Astrocyte (in vitro differentiated cells and primary cell): ENCODE data around the gene WBP1. TPM values are rescaled to one million over a fixed set of nuclear protein-coding genes. Genes with fewer than 3 reads are reported as not detected.

ENCODE experiments used
- DNase-seq: peaks from one replicate; pipeline ENCODE4 v3.0.0-alpha.2; 2010; ENCODE audit warnings: low read depth
- FAIRE-seq: peaks from 2 replicates; lab custom pipeline; 2011; peaks lifted over from hg19 to GRCh38; lab: Jason Lieb, UNC
- H2AFZ ChIP-seq: 2 replicates; pipeline ENCODE4 v1.6.0; 2012; ENCODE audit warnings: low read depth, low read length, inconsistent platforms
- H3K27ac ChIP-seq: 2 replicates; pipeline ENCODE4 v1.5.1; 2011; ENCODE audit warnings: low read depth, low read length, inconsistent platforms
- H3K27me3 ChIP-seq: 2 replicates; pipeline ENCODE4 v1.6.0; 2011; ENCODE audit warnings: low read length, inconsistent platforms; ENCODE audit not compliant: insufficient read depth
- H3K36me3 ChIP-seq: 2 replicates; pipeline ENCODE4 v1.5.1; 2011; ENCODE audit warnings: low read length, inconsistent platforms; ENCODE audit not compliant: insufficient read depth
- H3K4me1 ChIP-seq: 2 replicates; pipeline ENCODE4 v1.5.1; 2011; ENCODE audit warnings: low read length, inconsistent platforms; ENCODE audit not compliant: insufficient read depth
- H3K4me2 ChIP-seq: 2 replicates; pipeline ENCODE4 v1.6.0; 2012; ENCODE audit warnings: low read length, inconsistent platforms
- H3K4me3 ChIP-seq: 2 replicates; pipeline ENCODE4 v1.5.1; 2011; ENCODE audit warnings: low read depth, mild to moderate bottlenecking, low read length, inconsistent platforms; ENCODE audit not compliant: insufficient read depth
- H3K79me2 ChIP-seq: 2 replicates; pipeline ENCODE4 v1.6.0; 2012; ENCODE audit warnings: mild to moderate bottlenecking, low read length, inconsistent platforms; ENCODE audit not compliant: insufficient read depth
- H3K9ac ChIP-seq: 2 replicates; pipeline ENCODE4 v1.6.0; 2012; ENCODE audit warnings: mild to moderate bottlenecking, low read length, inconsistent platforms
- H3K9me3 ChIP-seq: 2 replicates; pipeline ENCODE4 v1.5.1; 2012; ENCODE audit warnings: low read depth, mild to moderate bottlenecking, low read length, inconsistent platforms; ENCODE audit not compliant: insufficient read depth
- H4K20me1 ChIP-seq: 2 replicates; pipeline ENCODE4 v1.6.0; 2012; ENCODE audit warnings: low read length, inconsistent platforms; ENCODE audit not compliant: insufficient read depth
- H3K27ac Mint-ChIP-seq: one replicate; pipeline ENCODE4 v1.8.0; 2021; ENCODE audit warnings: mild to moderate bottlenecking, mixed read lengths; ENCODE audit not compliant: unreplicated experiment
- H3K27me3 Mint-ChIP-seq: one replicate; pipeline ENCODE4 v1.8.0; 2021; ENCODE audit warnings: low read depth, mixed read lengths; ENCODE audit not compliant: unreplicated experiment
- H3K36me3 Mint-ChIP-seq: one replicate; pipeline ENCODE4 v1.8.0; 2021; ENCODE audit warnings: low read depth, mixed read lengths; ENCODE audit not compliant: unreplicated experiment
- H3K4me1 Mint-ChIP-seq: one replicate; pipeline ENCODE4 v1.8.0; 2021; ENCODE audit warnings: low read depth, mixed read lengths; ENCODE audit not compliant: unreplicated experiment
- H3K4me3 Mint-ChIP-seq: one replicate; pipeline ENCODE4 v1.8.0; 2021; ENCODE audit warnings: mild to moderate bottlenecking, moderate library complexity, mixed read lengths; ENCODE audit not compliant: unreplicated experiment
- H3K9me3 Mint-ChIP-seq: one replicate; pipeline ENCODE4 v1.8.0; 2021; ENCODE audit warnings: mild to moderate bottlenecking, mixed read lengths; ENCODE audit not compliant: unreplicated experiment
- EZH2 ChIP-seq: IDR thresholded peaks from 2 replicates; pipeline ENCODE4 v1.6.1; 2012; ENCODE audit warnings: mild to moderate bottlenecking, low read length, inconsistent platforms; ENCODE audit not compliant: insufficient read depth
- total RNA-seq: library from RNA; stranded (reverse); gene quantifications from 2 replicates; pipeline ENCODE4 v1.2.1, GENCODE V29; 2021
- TF ChIP-seq, protein P1 (sequence below): IDR thresholded peaks from 2 replicates; pipeline ENCODE4 v1.5.1; 2011; ENCODE audit warnings: low read depth, mild to moderate bottlenecking, inconsistent platforms, low read length, moderate library complexity; ENCODE audit not compliant: insufficient read depth

The WBP1 gene
- total RNA-seq, 1 donor from 2014 or later: 56.4 TPM

DNA sequence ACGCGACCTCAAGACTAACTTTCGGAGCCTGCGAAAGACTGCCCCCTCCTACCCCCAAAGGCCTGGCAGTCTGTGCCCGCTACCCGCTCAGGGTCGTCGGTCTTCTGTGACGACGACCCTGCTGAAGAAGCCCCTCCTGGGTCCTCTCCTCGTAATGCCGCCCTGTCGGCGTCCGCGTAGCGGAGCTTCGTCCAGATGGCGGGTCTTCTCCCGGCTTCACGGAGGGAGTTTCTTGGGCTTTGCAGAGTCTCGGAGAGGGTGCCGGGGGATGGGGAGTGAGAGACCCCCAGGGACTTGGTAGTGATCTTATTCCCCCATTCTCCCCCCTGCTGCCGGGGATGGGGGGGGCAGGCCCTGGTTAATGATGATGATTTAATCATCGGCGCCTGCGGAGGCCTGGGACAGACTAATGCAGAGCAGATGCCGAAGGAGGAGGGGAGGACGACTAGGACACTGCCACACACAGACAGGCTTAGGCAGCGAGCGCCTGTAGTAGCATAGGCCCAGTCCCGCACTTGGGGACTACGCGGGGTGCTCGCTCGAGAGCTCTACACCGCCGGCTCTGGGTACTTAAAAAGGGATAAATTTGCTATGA is 49.8 kb downstream of the WBP1 start:
- Mint-ChIP-seq H3K4me3 (peak overlapping the region; percentile 97), H3K36me3 (peaks cover 12% of the 10 kb centered on the region), H3K27me3 (peaks cover 40% of the 10 kb centered on the region), H3K9me3 (no peaks in the 10 kb centered on the region), H3K4me1 (peaks cover 21% of the 10 kb centered on the region), H3K27ac (peak overlapping the region; percentile 99)
- peak overlapping the region; percentile 98 for H2AFZ ChIP-seq
- H3K27me3 ChIP-seq: peaks cover 31% of the 10 kb centered on the region
- peak overlapping the region; percentile 99 for H3K27ac ChIP-seq
- H3K4me1 ChIP-seq: peaks cover 47% of the 10 kb centered on the region
- H4K20me1 ChIP-seq: peaks cover 7% of the 10 kb centered on the region
- peak overlapping the region; percentile 97 for H3K4me2 ChIP-seq
- no peaks in the 10 kb centered on the region for H3K9me3 ChIP-seq
- no peak for TF ChIP-seq EZH2
- TF ChIP-seq, protein P1, sequence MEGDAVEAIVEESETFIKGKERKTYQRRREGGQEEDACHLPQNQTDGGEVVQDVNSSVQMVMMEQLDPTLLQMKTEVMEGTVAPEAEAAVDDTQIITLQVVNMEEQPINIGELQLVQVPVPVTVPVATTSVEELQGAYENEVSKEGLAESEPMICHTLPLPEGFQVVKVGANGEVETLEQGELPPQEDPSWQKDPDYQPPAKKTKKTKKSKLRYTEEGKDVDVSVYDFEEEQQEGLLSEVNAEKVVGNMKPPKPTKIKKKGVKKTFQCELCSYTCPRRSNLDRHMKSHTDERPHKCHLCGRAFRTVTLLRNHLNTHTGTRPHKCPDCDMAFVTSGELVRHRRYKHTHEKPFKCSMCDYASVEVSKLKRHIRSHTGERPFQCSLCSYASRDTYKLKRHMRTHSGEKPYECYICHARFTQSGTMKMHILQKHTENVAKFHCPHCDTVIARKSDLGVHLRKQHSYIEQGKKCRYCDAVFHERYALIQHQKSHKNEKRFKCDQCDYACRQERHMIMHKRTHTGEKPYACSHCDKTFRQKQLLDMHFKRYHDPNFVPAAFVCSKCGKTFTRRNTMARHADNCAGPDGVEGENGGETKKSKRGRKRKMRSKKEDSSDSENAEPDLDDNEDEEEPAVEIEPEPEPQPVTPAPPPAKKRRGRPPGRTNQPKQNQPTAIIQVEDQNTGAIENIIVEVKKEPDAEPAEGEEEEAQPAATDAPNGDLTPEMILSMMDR: no peak
- H3K4me3 ChIP-seq: peak overlapping the region; percentile 94
- no peak for FAIRE-seq
- peak overlapping the region; percentile 95 for H3K9ac ChIP-seq
- peaks cover 24% of the 10 kb centered on the region for H3K79me2 ChIP-seq
- DNase-seq: no peak
- H3K36me3 ChIP-seq: peaks cover 4% of the 10 kb centered on the region

DNA sequence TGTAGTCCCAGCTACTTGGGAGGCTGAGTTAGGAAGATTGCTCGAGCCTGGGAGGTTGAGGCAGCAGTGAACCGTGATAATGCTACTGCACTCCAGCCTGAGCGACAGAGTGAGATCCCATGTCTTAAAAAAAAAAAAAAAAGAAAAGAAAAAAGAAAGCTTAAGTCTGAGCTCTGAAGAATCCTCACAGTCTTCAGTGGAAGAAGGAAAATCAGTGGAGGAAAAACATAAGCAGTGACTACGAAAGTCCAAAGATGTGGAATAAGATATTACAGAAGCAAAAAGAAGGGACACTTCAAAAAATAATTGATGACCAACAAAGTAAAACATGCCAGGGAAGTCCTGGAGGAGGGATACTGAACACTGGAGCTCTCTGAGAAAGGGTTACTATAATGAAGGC is 52.0 kb downstream of the WBP1 start:
- no peak overlapping the region for H3K27ac Mint-ChIP-seq
- H3K9me3 Mint-ChIP-seq: no peaks in the 10 kb centered on the region
- Histone ChIP-seq H3K4me2 (no peak overlapping the region), H3K27ac (no peak overlapping the region), H3K36me3 (no peaks in the 10 kb centered on the region), H3K79me2 (peaks cover 18% of the 10 kb centered on the region), H3K9me3 (no peaks in the 10 kb centered on the region), H4K20me1 (peaks cover 13% of the 10 kb centered on the region), H3K9ac (no peak overlapping the region), H3K4me3 (no peak overlapping the region), H2AFZ (no peak overlapping the region), H3K4me1 (peaks cover 30% of the 10 kb centered on the region), H3K27me3 (peaks cover 48% of the 10 kb centered on the region)
- H3K4me3 Mint-ChIP-seq: no peak overlapping the region
- peaks cover 47% of the 10 kb centered on the region for H3K27me3 Mint-ChIP-seq
- TF ChIP-seq, protein P1: no peak
- no peak for TF ChIP-seq EZH2
- DNase-seq (no peak), FAIRE-seq (no peak)
- peaks cover 13% of the 10 kb centered on the region for H3K4me1 Mint-ChIP-seq
- peaks cover 5% of the 10 kb centered on the region for H3K36me3 Mint-ChIP-seq

Other genes with a start within 250 kb of the WBP1 start
- gene SLC4A5, start 115.0 kb upstream of the WBP1 start, total RNA-seq: 0.36 and 0.41 TPM in 2 replicates
- gene DCTN1, start 78.1 kb upstream of the WBP1 start, total RNA-seq: 206 and 215 TPM in 2 replicates
- gene C2orf81, start 36.8 kb upstream of the WBP1 start, total RNA-seq: 2.1 and 2.5 TPM in 2 replicates
- 14.8 and 17.5 TPM in 2 replicates for gene WDR54, start 36.7 kb upstream of the WBP1 start, total RNA-seq
- 41.6 and 44.4 TPM in 2 replicates for gene RTKN, start 16.5 kb upstream of the WBP1 start, total RNA-seq
- 19.2 and 23.2 TPM in 2 replicates for gene INO80B, start 3.4 kb upstream of the WBP1 start, total RNA-seq
- 84.4 and 101 TPM in 2 replicates for gene MOGS, start 6.9 kb downstream of the WBP1 start, total RNA-seq
- gene MRPL53, start 14.2 kb downstream of the WBP1 start, total RNA-seq: 48.0 and 50.6 TPM in 2 replicates
- 10.6 and 11.2 TPM in 2 replicates for gene CCDC142, start 24.6 kb downstream of the WBP1 start, total RNA-seq
- 12.0 and 14.1 TPM in 2 replicates for gene TTC31, start 24.6 kb downstream of the WBP1 start, total RNA-seq
- 0.89 and 1.0 TPM in 2 replicates for gene LBX2, start 41.2 kb downstream of the WBP1 start, total RNA-seq
- 17.8 and 17.9 TPM in 2 replicates for gene PCGF1, start 49.3 kb downstream of the WBP1 start, total RNA-seq
- gene TLX2, start 56.0 kb downstream of the WBP1 start, total RNA-seq: not detected in 2 replicates
- gene DQX1, start 67.8 kb downstream of the WBP1 start, total RNA-seq: 0.73 and 0.84 TPM in 2 replicates
- 82.5 and 82.8 TPM in 2 replicates for gene AUP1, start 71.3 kb downstream of the WBP1 start, total RNA-seq
- gene HTRA2, start 71.5 kb downstream of the WBP1 start, total RNA-seq: 24.4 and 25.3 TPM in 2 replicates
- 17.6 and 33.8 TPM in 2 replicates for gene LOXL3, start 95.5 kb downstream of the WBP1 start, total RNA-seq
- gene DOK1, start 96.3 kb downstream of the WBP1 start, total RNA-seq: 19.1 and 19.3 TPM in 2 replicates
- gene M1AP, start 189.9 kb downstream of the WBP1 start, total RNA-seq: 0.20 TPM in 1 of 2 replicates, not detected in the other
- gene SEMA4F, start 195.8 kb downstream of the WBP1 start, total RNA-seq: 12.5 and 13.9 TPM in 2 replicates